NCI-H2081 (cell line): Measurements from ENCODE around the gene ARSG.

Experiments
- DNase-seq, 2 experiments: peaks; one replicate each; lab custom pipeline; 2025; lab: John Stamatoyannopoulos, UW

Gene ARSG

DNA sequence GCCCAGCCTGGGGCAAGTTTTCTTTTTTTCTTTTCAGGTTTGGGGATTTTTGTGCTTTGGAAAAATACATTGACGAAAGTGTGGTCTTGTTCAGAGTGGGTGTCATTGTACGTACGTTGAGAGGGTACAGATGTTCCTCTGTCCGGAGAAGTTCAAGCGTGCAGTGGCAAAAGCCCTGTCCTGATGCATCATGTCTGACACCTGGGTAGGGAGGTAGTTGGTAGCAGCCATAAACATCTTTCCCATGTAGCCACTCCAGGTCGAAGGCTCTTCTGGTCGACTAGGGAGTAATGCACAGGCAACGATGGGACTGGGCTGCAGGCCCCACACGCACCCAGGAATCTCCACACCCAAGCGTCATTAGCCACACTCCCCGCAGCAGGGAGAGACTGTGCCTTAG lies 138.6 kb downstream of the ARSG start:
- DNase-seq, result no peak

- DNase-seq, result no peak
These were observed 139.8 kb downstream of the ARSG start for GRCh38 chr17:68431045-68431608.

GRCh38 chr17:68431661-68432071 lies 140.4 kb downstream of the ARSG start:
- peak; percentile 25 to 33 for DNase-seq

DNA sequence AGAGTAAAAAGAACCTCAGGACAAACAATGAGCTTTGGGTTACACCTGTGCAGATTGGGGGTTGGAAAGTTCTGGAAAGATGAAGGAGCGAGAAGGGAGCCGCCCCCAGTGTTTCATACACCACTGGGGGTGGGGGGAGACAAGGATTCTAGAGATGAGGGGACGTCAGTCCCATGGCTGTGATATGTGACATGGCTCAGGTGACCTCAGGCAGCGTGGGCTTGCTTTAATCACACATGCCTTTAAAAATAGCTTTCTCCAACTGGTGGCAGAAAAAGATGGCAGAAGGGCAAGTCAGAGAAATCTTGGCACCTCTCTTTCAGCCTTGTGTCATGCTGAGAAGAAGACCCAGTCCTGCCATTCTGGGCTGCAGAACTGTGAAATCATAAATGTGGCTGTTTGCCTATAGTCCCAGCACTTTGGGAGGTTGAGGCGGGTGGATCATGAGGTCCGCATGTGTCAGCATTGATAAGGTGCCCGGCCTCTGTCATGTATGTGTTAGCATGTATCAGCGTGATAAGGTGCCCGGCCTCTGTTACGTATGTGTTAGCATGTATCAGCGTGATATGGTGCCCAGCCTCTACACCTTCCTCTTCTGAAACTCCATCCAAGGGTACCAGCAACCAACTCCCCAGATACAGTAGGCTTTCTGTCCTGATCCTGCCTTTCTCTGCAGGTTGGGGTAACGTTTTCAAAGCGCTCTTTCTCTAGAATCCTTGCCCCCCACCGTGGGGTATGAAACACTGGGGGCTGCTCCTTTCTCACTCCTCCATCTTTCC lies 141.0 kb downstream of the ARSG start:
- DNase-seq, result no peak

- DNase-seq, result no peak
These were observed 141.9 kb downstream of the ARSG start for GRCh38 chr17:68433211-68433610.

- DNase-seq, result no peak
These were observed 142.7 kb downstream of the ARSG start for GRCh38 chr17:68433911-68434508.

GRCh38 chr17:68435361-68435760 lies 144.1 kb downstream of the ARSG start:
- no peak for DNase-seq

DNA sequence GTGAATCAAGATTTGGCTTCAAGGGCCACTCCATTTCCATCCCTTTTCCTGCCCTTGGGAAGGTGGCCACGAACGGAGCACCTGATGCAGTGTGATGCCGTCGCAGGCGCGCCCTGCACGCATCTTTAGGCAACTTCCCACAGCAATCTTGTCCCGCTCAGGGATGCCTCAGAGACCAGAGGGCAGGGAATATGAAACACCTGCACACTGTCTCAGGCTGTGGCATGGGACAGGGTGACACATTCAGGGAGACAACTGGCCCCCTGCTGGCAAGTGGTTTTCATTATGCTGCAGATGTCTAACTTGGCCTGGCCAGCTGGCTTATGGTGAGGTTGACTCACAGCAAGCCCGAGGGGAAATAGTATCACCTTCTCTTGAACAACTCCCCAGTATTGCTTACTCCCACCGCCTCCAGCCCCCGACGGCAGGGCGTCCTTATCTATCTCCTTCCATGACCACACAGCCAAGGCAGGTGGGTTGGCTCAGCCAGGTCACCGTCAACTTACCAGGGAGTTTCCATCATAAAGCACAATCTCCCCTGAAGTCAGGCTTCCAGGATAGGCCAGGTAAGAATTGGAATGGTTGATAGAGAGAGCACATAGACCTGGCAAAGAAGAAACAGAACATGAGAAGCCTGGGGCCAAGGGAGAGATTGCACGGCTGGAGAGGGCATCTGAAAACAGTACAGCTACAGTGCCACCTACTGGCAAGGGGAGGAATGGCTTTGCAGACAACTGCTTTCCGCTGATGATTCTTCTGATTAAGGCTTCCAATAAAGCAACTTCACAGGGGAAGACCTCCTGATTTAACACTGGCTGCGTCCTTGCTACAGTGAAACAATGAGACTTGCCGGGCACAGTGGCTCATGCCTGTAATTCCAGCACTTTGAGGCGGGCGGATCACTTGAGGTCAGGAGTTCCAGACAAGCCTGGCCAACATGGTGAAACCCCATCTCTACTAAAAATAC lies 144.9 kb downstream of the ARSG start:
- DNase-seq, result peak; percentile 79 to 82

GRCh38 chr17:68437979-68438822 lies 146.9 kb downstream of the ARSG start:
- DNase-seq, result no peak

DNA sequence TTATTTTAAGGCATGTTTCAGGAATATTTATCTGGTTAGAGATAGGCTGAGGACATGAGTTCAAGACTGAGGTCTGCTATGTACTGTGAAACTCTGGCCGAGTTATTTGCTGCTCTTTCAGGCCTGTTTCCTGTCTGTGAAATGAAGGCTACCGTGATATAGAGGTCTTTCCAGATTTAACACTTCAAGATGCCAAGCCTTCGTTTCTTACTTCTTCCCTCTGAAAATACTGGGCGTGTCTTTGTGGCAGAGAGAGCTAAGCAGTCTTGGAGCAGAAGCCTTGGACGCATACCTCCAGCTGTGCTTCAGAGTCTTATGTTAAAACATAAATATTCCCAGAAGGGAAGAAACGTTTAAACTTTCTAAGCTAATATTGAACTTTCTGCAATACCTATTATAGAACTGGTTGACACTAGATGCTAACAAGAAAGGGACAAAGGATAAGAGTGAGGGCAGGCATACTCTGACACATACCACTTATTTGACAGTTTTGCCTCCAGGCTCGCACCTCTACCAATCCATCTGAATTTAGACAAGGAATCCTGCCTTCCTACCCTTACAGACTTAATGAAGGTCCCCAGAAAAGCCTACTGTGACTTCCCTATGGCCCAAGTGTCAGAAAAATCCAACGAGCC lies 148.5 kb downstream of the ARSG start:
- no peak for DNase-seq

DNA sequence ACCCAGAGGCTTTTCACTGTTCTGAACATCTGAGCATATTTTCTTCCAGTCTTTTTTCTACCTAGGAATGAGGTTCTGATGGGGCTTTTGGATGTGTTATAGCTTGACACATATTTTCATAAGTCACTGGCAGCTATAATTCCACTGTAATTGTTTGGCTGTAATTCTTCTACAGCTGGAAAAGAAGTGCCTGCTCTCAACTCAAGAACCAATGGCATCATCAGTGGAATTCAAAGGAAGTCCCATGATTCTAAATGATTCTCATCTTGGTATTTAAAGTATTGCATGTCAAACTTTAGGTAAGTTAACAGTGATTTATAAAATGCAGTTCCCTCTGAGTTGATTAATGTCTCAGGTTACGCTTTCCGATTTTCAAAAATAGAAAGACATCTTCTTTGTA lies 149.2 kb downstream of the ARSG start:
- no peak for DNase-seq

DNA sequence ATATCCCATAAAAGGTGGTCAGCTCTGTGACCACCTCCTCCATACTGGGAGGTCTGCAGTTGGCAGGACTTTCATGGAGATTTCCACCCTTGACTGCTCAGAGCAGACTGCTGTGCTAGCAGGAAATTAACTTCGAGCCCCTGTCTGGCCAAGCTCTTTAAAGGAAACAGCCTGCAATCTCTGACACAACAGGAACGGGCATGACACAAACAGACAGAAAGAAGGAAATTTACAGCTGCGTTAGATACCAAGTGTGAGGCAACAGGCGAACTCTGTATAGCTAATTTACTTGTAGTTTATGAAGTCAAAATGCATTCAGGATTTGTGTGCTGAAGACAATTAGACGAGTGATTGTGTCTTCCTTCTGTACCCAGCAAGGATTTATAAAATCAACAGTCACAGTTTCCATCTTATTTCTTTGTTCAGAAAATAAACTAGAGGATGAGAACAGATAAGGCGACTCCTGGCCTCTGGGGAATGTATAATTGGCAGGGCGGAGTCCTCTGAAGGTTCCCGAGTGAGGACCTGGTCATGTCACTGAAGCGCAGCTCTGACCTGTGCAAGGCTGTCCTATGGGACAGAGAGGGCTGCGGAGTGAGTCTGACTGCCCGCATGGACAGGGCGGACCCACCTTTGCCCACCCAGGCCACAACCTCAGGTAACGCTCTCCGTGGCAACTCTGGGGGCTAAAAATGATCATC lies 149.9 kb downstream of the ARSG start:
- DNase-seq, result no peak

DNA sequence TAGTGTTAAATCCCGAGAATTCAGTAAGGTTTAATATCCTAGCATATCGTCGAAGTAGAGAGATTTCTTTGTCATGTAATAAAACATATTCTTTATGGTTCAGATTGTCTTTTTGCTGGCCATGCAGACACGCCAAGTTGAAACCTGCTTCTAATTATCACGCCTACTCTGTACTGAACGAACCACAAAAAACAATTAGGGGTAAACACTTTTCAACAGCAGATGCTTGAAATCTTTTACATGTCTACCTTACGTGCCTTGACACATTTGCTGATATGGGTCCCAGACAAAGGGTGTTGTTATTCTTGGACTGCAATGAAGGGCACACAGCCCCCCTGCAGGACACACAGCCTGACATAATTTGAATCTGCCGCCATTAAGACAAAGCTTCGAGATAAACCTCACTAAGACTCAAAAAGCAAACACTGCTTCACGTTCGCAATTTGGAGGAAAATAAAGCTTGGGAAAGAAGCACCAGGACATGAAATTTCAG lies 152.7 kb downstream of the ARSG start:
- DNase-seq, result no peak

- DNase-seq, result no peak
These were observed 154.4 kb downstream of the ARSG start for GRCh38 chr17:68445671-68446070.

DNA sequence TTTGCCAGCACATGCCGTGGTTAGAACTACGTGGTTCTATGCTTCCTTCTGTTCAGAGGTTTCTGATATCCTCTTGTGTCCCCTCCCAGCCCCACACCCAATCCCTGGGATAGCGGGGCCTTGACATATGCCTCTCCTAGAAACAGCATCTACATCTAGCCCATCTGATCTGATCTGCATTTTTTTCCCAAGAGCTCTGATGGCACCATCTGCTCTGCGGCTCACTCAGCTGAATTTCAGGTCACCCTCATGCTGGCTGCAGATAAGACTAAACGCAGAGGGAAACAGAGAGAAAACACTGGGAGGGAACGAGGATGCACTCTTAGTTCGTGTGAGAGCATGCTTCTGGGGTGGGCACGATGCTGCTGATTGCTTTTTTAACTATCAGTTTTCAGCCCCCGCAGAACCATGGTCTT lies 155.3 kb downstream of the ARSG start:
- no peak for DNase-seq

DNA sequence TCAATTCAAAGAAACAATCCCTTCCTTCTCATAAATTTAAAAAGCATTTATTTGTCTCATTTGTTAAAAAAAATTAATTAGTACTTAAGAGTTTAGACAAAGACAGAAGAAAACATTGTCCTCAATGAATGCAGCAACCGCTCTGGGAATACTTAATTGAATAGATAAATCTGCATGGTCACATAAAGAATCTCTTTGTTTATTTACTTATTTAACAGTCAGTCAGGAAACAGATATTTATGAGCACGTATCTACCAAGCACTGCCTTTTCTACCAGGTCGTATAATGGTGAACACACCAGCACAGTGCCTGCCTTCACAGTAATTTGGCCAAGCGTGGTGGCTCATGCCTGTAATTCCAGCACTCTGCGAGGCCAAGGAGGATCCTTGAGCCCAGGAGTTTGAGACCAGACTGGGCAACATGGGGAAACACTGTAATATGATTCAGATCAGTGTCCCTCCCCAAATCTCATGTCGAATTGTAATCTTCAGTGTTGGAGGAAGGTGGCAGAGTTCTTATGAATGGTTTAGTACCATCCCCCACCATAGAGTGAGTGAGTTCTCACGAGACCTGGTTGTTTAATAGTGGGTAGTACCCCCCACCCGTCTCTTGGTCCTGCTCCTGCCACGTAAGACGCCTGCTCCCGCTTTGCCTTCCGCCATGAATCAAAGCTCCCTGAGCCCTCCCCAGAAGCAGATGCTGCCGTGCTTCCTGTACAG lies 157.9 kb downstream of the ARSG start:
- DNase-seq, result no peak

DNA sequence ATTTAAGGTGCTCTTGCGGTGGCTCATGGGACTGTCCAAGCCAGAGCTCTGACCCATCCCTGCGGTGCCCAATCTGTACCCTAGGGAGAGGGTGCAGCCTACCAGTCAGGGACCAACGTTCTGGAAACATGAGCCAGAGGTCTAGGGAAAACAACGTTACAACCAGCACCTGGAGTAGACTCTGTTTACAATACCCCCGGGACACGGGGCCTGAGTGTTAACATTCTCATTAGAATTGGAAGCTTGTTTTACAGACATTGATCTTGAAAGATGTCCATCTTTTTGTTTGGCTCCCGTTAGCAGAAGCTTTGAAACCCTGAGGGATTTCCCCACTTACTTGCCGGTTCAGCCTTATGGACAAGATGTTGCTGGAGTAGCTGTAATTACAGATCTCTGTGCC lies 159.1 kb downstream of the ARSG start:
- DNase-seq, result no peak

DNA sequence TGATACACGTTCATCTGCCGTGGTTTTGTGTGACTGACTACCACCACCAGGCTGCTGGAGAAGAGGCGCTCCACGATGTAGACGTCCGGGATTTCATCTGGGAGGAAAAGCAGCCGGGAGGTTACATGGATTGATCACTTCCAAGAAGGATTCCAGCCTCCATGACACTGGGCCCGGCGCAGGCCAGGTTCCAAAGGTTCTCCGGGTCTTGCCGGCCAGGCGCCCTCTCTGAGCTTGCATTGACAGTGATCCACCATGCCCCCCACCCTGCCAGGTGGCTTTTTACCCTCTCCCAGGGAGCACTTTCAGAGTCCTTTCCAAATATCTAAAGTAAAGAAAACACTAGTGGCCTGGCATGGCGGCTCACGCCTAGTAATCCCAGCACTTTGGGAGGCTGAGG lies 159.5 kb downstream of the ARSG start:
- DNase-seq, result no peak

DNA sequence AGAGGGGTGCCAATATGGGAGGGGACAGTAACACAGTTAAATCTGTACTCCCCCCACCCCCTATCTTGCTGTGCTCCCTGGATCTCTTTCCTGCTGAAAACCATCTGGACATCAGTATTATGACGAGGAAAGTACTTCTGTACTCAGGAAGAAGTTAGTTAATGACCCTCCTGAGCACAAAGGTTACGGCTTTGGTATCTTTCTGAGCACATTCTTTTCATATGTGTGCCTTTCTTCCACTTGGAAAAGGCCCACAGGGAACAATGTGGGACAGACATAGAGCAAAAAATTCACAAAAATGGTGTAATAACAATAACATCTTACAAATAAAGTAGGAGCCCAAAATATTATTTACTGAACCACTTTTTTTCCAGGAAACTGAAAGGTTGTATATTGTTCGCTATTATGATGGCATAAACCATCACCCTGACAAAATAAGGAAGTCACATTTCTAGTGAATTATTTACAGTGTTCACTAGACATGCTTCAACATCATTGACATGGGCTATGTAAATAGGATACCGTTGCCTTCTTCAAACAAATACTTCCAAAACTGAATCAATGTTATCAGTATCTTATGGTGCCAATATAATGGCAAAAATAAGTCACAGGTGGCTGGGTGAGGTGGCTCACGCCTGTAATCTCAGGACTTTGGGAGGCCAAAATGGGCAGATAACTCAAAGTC lies 160.5 kb downstream of the ARSG start:
- DNase-seq, result no peak
